ENCODE results near the gene C11orf91.

DNA sequence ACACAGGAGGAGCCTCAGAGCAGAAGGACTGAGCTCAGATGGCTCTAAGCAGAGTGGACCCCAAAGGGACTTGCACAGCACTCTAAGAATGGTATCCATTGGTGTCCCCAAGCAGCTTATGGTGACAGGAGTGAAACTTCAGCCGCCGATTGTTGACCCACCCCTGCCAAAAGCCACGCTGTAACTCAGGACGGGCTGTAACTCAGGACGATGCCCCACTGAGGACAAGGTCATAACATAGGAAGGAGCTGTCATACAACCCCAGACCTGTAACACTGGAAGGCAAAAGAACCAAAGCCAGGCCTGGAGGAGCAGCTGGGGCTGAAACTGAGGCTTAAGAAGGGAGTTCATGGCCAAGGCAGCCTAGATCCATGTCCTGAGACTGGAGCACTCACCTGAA is 21.4 kb upstream of the C11orf91 start:
- TF ChIP-seq, protein P1, sequence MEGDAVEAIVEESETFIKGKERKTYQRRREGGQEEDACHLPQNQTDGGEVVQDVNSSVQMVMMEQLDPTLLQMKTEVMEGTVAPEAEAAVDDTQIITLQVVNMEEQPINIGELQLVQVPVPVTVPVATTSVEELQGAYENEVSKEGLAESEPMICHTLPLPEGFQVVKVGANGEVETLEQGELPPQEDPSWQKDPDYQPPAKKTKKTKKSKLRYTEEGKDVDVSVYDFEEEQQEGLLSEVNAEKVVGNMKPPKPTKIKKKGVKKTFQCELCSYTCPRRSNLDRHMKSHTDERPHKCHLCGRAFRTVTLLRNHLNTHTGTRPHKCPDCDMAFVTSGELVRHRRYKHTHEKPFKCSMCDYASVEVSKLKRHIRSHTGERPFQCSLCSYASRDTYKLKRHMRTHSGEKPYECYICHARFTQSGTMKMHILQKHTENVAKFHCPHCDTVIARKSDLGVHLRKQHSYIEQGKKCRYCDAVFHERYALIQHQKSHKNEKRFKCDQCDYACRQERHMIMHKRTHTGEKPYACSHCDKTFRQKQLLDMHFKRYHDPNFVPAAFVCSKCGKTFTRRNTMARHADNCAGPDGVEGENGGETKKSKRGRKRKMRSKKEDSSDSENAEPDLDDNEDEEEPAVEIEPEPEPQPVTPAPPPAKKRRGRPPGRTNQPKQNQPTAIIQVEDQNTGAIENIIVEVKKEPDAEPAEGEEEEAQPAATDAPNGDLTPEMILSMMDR (IDR thresholded peaks at IDR 0.05; ENCODE audit: borderline replicate concordance, extremely low read depth, low read length, poor library complexity, severe bottlenecking) = no peak
- no peak for TF ChIP-seq EZH2 (IDR thresholded peaks at IDR 0.05; ENCODE audit: borderline replicate concordance, low read depth, low read length, severe bottlenecking)

Measured in DND-41 (cell line).